ENCODE results near the gene PRSS21.

Gene PRSS21

DNA sequence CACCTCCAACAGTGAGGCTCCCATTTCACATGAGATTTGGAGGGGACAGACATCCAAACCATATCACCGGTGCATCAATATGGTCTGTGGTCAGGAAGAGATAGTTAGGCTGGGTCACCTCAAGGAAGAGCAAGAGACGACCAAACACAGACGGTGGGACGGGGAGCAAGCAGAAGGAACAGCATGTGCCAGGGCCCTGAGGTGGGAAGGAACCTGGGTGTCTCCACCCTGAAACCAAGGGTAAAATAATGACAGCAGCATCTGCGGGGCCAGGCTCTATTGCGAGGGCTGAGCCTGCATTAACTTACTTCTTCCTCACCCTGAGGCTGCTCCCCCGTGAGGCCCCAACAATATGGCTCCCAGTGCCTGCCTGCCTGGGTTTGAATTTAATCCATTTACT lies 8.9 kb upstream of the PRSS21 start:
- DNase-seq: no peak

DNA sequence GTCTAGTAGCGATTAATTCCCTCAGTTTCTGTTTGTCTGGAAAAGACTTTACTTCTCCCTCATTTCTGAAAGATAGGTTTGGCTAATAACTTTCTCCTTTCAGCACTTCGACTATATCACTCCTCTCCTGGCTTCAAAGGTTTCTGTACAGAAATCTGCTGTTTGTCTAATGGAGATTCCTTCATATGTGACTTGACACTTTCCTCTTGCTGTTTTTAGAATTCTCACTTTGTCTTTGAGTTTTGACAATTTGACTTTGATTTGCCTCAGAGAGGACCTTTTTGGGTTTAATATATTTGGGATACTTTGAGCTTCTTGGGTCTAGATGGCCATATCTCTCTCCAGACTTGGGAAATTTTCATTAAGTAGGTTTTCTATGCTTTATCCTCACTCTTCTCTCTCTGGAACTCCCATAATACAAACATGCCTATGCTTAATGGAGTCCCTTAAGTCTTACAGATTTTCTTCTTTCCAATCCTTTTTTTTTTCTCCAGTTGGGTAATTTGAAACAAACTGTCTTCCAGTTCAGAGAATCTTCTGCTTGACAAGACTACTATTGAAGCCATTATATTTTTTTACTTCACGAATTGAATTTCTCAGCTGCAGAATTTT lies 7.8 kb upstream of the PRSS21 start:
- no peak for DNase-seq

GRCh38 chr16:2810651-2811050 lies 6.4 kb upstream of the PRSS21 start:
- DNase-seq: no peak

DNA sequence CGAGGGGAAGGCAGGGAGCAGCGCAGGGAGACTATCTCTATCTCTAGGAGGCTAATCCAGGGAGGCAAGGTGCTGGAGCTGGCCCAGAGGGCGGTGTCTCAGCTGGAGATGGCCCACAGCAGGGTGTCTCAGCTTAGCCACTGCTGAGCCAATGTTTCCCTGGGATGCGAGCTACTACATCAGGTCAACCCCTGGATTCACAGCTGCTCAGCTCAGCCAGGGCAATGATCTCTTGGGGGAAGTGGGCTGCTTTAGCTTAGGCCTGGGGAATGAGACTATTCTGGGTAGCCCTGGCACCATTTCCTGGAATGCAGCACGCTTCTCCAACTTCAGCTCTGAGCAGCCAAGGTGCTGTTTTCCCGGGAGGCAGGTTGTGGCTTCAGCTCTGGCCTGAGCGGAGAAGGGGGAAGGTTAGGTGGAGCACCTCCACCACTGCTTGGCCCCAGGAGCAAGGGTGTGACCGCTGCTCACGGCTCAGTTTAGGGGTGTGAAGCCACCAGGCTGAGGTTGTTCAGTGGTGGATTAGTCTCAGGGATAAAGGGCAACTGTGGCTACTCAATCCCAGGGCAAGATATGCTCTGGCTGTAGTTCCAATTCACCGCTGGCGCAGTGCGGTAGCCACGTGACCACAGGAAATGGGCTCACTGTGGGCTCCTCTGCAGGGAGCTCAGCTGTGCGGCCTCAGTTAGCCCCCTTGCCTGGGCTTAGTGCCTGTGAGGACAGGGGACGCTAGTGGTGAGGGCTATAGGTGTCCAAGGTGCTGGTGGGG lies 5.2 kb upstream of the PRSS21 start:
- DNase-seq: no peak

DNA sequence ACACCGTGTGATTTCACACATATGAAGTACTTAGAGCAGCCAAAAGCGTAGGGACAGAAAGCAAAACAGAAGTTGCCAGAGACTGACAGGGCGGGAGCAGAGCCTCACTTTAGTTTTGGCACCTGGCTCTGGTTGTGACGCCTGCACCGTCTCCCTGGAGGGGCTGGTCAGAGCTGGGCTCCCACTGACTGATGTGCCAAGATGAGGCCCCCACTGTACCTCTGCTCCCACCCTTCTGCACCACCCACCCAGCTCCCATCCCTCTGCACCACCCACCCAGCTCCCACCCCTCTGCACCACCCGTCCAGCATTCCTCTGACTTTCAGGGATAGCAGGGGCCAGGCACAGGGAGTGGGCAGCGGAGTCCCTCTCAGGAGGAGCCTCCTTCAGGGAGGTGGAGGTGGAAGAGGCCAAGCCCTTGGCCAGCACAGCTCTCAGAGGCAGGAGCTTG lies 3.2 kb upstream of the PRSS21 start:
- DNase-seq: no peak

- DNase-seq: no peak
Observed at GRCh38 chr16:2814551-2815298, 2.3 kb upstream of the PRSS21 start.

DNA sequence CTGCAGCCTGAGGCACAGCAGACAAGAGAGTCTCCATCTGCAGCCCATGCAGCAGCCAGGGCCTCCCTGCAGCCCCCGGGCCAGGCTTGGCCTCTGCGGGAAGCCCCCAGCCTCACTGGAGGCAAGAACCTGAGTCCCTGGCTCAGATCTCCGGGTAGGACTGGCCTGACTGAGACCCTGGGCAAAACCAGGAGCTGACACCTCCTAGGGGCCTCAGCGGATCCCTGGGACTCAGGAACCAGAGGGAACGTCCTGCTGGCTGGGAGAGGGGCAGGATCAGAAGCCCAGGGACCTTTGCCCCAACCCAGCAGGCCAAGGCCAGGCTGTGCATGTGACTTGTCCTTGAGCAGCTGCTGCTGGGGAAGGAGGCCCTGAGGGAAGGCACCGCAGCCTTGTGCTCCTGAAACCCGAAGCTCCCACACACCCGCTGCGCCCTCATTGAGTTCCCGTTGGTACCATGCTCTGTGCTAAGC lies 1.7 kb upstream of the PRSS21 start:
- DNase-seq: no peak

GRCh38 chr16:2817340-2818271 lies 569 bp downstream of the PRSS21 start:
- DNase-seq: no peak

- DNase-seq: no peak
Observed at GRCh38 chr16:2818272-2818876, 1.3 kb downstream of the PRSS21 start.

DNA sequence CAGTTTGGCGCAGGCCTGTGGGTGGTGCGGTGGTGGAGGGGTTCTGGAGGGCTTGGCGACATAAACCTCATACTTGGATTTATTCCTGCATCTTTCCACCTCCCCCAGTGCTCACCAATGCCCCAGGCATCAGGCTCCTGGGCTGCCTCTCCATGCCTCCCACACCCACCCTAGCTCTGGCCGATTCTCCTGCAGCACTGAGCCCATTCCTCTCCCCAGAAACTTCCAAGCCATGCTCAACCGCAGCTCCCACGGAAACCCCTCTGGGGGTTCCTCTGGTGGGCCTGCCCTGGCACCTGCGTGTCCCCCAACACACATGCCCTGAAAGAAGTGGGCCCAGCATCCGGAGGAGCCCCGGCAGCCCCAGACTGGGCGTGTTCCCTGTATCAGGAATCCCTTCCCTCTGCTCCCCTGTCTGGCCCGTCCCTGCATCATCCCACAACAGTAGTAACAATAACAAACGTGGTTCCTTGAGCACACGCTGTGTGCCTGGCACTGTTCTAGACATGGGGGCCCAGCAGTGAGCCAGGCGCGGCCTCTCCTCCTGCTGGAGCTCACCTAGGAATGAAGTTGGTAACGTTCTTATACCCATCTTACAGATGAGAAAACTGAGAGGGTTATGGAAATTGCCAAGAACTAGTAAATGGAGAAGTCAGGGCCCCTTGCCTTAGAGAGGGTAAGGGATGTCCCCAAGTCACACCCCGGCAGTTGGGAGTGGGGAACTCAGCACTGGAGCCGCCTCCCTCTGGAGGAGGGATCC lies 2.3 kb downstream of the PRSS21 start:
- DNase-seq: no peak

DNA sequence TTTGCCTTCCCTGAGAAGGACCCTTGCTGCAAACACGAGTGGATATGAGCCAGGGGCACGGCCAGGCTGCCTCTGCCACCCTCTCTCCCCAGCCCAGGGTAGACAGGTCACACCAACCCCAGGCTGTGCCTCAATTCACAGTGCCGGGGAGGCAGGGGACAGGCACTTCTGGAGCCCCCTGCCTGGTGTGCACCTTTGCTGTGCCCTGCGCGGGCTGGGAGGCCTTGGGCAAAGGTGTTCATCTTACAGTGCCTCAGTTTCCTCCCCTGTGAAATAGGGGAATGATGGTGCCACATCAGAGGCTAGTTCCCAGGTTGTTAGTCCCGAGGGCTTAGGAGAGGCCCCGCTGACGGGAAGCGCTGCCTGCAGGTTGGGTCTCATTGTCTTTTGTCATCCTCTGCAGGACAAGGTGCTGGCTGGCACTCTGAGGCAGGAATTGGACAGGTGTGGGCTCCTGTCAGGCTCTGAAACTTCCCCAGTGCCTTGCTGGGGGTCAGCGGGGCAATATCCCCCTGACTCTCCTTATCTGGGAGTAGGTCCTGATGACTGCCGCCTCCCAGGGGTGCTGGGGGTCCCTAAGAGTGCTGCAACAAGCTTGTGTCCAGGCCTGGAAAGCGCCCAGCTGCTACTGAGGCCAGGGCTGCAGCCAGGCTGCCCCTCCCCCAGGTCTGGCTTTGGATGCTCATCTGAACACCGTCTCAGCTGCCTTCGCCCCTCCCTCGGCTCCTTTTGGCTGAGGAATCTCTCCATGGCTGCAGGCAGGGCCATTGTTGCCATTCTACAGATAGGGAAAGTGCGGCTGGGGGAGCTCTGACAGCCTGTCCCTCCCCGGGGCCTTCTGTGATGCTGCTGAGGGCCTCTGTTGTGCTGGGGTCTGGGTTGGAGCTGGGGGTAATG lies 3.1 kb downstream of the PRSS21 start:
- no peak for DNase-seq

GRCh38 chr16:2820836-2821486 lies 3.9 kb downstream of the PRSS21 start:
- DNase-seq: no peak

DNA sequence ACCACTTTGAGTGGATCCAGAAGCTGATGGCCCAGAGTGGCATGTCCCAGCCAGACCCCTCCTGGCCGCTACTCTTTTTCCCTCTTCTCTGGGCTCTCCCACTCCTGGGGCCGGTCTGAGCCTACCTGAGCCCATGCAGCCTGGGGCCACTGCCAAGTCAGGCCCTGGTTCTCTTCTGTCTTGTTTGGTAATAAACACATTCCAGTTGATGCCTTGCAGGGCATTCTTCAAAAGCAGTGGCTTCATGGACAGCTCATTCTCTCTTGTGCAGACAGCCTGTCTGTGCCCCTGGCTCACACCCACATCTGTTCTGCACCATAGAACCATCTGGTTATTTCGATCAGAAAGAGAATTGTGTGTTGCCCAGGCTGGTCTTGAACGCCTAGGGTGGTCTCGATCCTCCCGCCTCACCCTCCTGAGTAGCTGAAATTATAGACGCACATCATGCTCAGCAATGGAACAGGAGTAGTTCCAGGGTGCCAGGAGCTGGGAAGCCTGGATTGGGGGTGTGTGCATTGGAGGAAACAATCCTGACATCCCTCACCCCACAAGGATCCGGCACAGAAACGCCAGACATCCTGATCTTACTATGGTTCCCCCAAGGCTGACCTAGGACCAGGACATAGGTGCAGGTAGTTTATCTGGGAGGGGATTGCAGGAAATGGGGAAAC lies 4.6 kb downstream of the PRSS21 start:
- no peak for DNase-seq

DNA sequence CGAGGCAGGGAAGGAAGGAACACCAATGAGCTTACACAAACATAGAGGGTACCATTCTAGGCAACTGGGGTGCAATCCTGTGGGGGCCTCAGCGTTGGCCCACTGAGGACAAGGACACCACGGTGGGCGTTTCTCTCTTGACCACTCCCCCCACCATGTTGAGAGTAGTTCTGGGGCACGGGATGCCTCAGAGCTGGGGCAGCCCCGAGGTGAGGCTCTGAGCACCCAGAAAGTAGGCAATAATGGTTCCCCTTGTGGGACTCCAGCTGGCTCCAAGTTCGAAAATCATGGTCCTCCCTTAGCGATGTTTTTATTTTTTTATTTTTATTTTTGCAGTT lies 5.1 kb downstream of the PRSS21 start:
- no peak for DNase-seq

DNA sequence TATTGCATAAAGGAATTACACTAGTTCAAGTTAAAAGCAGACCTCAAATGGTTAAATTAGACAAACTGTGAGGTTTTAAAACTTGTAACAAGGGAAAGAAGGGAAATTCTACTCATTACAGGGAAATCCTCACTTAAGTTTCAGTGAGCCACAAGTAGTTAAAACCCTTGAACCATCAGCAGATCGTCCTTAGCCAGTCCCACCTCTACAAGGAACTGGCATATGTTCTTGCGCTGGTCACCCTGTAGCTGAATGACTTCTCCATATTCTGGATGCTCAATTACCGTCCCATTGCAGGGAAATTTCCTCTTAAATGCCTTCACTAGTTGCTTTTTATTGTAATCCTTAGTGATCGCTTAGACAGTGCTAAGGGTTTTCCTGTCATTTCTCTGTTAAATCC lies 5.5 kb downstream of the PRSS21 start:
- no peak for DNase-seq

- no peak for DNase-seq
Observed at GRCh38 chr16:2824626-2825025, 7.6 kb downstream of the PRSS21 start.

GRCh38 chr16:2825049-2825742 lies 8.2 kb downstream of the PRSS21 start:
- DNase-seq: no peak

DNA sequence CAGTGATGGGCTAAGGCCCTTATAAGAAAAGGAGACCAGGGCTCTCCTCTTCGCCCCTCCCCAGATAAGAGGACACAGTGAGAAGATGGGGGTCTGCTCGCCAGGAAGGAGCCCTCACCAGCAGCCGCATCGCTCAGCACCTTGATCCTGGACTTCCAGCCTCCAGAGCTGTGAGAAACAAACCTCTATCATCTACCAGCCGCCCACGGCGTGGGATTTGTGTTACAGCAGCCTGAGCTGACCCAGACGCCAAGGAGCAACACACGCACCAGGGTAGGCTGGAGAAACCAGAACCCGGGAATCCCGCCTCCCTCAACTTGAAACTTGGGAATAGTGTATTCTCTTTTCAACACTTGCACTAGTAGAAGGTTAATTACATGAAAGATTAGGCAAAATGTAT lies 8.9 kb downstream of the PRSS21 start:
- DNase-seq: no peak

Measured in CD4-positive, alpha-beta T cell treated with Interleukin-12 subunit alpha and Interleukin-12 subunit beta, for 1 hour (primary cell).